ENCODE measurements around the gene AGMO. TPM values are rescaled to one million over a fixed set of nuclear protein-coding genes. Genes with fewer than 3 reads are reported as not detected.

AGMO gene
- total and polyA plus RNA-seq, 2 donors (not counting 1 experiment from before 2014, with no cell fraction given), result not detected

DNA sequence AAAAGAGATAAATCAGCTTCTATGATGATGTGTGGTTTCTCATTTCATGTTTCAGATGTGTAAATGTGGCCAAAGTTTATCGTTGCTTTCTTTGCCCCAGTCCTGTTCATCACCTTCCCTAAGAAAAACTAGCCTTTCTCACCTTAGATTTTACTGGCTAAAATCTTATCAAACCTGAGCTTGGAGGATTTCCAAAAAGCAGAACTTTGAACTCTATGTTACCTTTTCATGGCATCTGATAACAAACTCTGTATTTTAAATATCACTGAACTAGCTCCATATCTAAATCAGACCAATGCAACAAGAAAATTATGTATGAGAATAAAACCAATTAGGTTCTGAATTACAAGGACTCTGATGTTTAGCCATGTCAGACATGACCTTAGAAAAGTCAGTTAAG, 335.8 kb downstream of the AGMO start:
- Histone ChIP-seq H3K27ac (ENCODE audit: low read length in 2 of 2) (no peak overlapping the region), H4K20me1 (ENCODE audit: control insufficient read depth, insufficient read depth, low read length, poor library complexity, severe bottlenecking) (no peaks in the 10 kb centered on the region), H3K36me3 (replicated peaks in 1 of 2; ENCODE audit: control extremely low read depth in 1 of 2, control insufficient read depth in 1 of 2, extremely low read depth in 1 of 2, insufficient read depth in 2 of 2, low read length in 1 of 2) (no peaks in the 10 kb centered on the region), H3K4me2 (replicated peaks; ENCODE audit: low read depth, low read length, poor library complexity, severe bottlenecking) (no peak overlapping the region), H2AFZ (ENCODE audit: insufficient read depth, low read depth, low read length, poor library complexity, severe bottlenecking) (no peak overlapping the region), H3K9ac (ENCODE audit: low read length) (no peak overlapping the region), H3K9me3 (ENCODE audit: control extremely low read depth in 1 of 3, control insufficient read depth in 2 of 3, insufficient read depth in 1 of 3, low read length in 2 of 3) (no peaks in the 10 kb centered on the region), H3K79me2 (ENCODE audit: control insufficient read depth, insufficient read depth, low read length) (no peaks in the 10 kb centered on the region), H3K27me3 (replicated peaks in 1 of 4; ENCODE audit: control extremely low read depth in 1 of 4, control insufficient read depth in 3 of 4, insufficient read depth in 4 of 4, low read length in 3 of 4) (no peaks in the 10 kb centered on the region), H3K4me1 (ENCODE audit: control insufficient read depth in 2 of 2, insufficient read depth in 2 of 2, low read length in 2 of 2) (no peaks in the 10 kb centered on the region), H3K4me3 (ENCODE audit: control extremely low read depth in 1 of 5, extremely low read depth in 1 of 5, insufficient read depth in 1 of 5, low read depth in 2 of 5, low read length in 4 of 5) (no peak overlapping the region)
- ATAC-seq (ENCODE audit: low read depth) (no peak), DNase-seq (no peak)
- ChIA-PET CTCF (no interaction called here), POLR2A (no interaction called here)
- no peak overlapping the region for H3K4me3 Mint-ChIP-seq
- no peaks in the 10 kb centered on the region for H3K4me1 Mint-ChIP-seq
- no CpG with 5 or more reads among the region's 1 CpG for WGBS (ENCODE audit: insufficient coverage)
- H3K27ac Mint-ChIP-seq, result no peak overlapping the region
- intact Hi-C loops (cut with micrococcal nuclease), result no loop called here
- no peaks in the 10 kb centered on the region for H3K27me3 Mint-ChIP-seq
- H3K9me3 Mint-ChIP-seq (ENCODE audit: insufficient read depth), result no peaks in the 10 kb centered on the region
- TF ChIP-seq EZH2 (IDR thresholded peaks at IDR 0.05; ENCODE audit: borderline replicate concordance, insufficient read depth, low read depth, low read length, poor library complexity, severe bottlenecking), result no peak
- TF ChIP-seq, protein P1, sequence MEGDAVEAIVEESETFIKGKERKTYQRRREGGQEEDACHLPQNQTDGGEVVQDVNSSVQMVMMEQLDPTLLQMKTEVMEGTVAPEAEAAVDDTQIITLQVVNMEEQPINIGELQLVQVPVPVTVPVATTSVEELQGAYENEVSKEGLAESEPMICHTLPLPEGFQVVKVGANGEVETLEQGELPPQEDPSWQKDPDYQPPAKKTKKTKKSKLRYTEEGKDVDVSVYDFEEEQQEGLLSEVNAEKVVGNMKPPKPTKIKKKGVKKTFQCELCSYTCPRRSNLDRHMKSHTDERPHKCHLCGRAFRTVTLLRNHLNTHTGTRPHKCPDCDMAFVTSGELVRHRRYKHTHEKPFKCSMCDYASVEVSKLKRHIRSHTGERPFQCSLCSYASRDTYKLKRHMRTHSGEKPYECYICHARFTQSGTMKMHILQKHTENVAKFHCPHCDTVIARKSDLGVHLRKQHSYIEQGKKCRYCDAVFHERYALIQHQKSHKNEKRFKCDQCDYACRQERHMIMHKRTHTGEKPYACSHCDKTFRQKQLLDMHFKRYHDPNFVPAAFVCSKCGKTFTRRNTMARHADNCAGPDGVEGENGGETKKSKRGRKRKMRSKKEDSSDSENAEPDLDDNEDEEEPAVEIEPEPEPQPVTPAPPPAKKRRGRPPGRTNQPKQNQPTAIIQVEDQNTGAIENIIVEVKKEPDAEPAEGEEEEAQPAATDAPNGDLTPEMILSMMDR (IDR thresholded peaks at IDR 0.05), result no peak

DNA sequence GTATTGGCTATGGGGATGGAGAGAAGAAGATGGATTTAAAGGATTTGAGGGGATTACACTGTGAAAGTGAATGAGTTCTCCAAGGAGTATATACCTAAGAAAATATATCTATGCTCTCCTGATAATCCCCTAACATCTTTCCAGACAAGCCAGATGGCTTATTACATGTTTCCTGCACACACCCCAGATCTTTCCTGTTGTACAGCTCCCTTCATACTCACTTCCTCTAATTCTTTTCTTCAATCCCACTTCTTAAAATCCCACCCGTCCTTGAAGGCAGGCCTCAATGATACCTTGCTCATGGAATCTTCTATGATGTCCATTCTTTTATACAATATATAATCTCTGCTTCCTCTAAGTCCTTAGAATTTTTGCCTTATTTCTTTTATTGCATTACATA, 342.1 kb downstream of the AGMO start:
- Histone ChIP-seq H3K4me1 (ENCODE audit: control insufficient read depth in 2 of 2, insufficient read depth in 2 of 2, low read length in 2 of 2) (no peaks in the 10 kb centered on the region), H3K4me3 (ENCODE audit: control extremely low read depth in 1 of 5, extremely low read depth in 1 of 5, insufficient read depth in 1 of 5, low read depth in 2 of 5, low read length in 4 of 5) (no peak overlapping the region), H3K79me2 (ENCODE audit: control insufficient read depth, insufficient read depth, low read length) (no peaks in the 10 kb centered on the region), H3K27ac (ENCODE audit: low read length in 2 of 2) (no peak overlapping the region), H4K20me1 (ENCODE audit: control insufficient read depth, insufficient read depth, low read length, poor library complexity, severe bottlenecking) (no peaks in the 10 kb centered on the region), H3K4me2 (replicated peaks; ENCODE audit: low read depth, low read length, poor library complexity, severe bottlenecking) (no peak overlapping the region), H3K36me3 (replicated peaks in 1 of 2; ENCODE audit: control extremely low read depth in 1 of 2, control insufficient read depth in 1 of 2, extremely low read depth in 1 of 2, insufficient read depth in 2 of 2, low read length in 1 of 2) (no peaks in the 10 kb centered on the region), H2AFZ (ENCODE audit: insufficient read depth, low read depth, low read length, poor library complexity, severe bottlenecking) (no peak overlapping the region), H3K9ac (ENCODE audit: low read length) (no peak overlapping the region), H3K27me3 (replicated peaks in 1 of 4; ENCODE audit: control extremely low read depth in 1 of 4, control insufficient read depth in 3 of 4, insufficient read depth in 4 of 4, low read length in 3 of 4) (no peaks in the 10 kb centered on the region), H3K9me3 (ENCODE audit: control extremely low read depth in 1 of 3, control insufficient read depth in 2 of 3, insufficient read depth in 1 of 3, low read length in 2 of 3) (no peaks in the 10 kb centered on the region)
- H3K27ac Mint-ChIP-seq, result no peak overlapping the region
- no peak overlapping the region for H3K4me3 Mint-ChIP-seq
- H3K4me1 Mint-ChIP-seq, result no peaks in the 10 kb centered on the region
- no peaks in the 10 kb centered on the region for H3K27me3 Mint-ChIP-seq
- intact Hi-C loops (cut with micrococcal nuclease), result no loop called here
- CTCF ChIA-PET, result no interaction called here
- POLR2A ChIA-PET, result no interaction called here
- 0% methylated on average over 1 of the region's 1 CpG for WGBS (ENCODE audit: insufficient coverage)
- H3K9me3 Mint-ChIP-seq (ENCODE audit: insufficient read depth), result peaks cover 2% of the 10 kb centered on the region
- DNase-seq (no peak), ATAC-seq (ENCODE audit: low read depth) (no peak)
- no peak for TF ChIP-seq EZH2 (IDR thresholded peaks at IDR 0.05; ENCODE audit: borderline replicate concordance, insufficient read depth, low read depth, low read length, poor library complexity, severe bottlenecking)
- TF ChIP-seq, protein P1 (IDR thresholded peaks at IDR 0.05), result no peak

Measured in B cell (primary cell).